ENCODE data around the gene PDE4B.

DNA sequence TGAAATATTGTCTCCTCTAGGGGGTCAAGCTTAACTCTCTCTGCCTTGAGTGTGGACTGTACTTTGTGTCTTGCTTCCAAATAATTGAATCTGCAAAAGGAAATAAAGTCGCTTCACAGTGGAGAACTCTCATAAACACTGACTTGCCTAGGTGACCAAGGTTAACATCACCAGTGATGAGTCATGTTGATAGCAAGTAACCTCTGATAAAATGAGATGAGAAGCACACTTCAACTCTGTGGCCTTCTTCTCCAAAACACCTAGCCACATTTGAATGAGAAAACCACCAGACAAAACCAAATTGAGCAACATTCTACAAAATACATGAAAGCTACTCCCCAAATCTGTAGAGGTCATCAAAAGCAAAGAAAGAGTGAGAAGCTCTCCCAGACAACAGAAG, 37.6 kb downstream of the PDE4B start:
- TF ChIP-seq, protein P1, sequence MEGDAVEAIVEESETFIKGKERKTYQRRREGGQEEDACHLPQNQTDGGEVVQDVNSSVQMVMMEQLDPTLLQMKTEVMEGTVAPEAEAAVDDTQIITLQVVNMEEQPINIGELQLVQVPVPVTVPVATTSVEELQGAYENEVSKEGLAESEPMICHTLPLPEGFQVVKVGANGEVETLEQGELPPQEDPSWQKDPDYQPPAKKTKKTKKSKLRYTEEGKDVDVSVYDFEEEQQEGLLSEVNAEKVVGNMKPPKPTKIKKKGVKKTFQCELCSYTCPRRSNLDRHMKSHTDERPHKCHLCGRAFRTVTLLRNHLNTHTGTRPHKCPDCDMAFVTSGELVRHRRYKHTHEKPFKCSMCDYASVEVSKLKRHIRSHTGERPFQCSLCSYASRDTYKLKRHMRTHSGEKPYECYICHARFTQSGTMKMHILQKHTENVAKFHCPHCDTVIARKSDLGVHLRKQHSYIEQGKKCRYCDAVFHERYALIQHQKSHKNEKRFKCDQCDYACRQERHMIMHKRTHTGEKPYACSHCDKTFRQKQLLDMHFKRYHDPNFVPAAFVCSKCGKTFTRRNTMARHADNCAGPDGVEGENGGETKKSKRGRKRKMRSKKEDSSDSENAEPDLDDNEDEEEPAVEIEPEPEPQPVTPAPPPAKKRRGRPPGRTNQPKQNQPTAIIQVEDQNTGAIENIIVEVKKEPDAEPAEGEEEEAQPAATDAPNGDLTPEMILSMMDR (IDR thresholded peaks at IDR 0.05), result no peak
- TF ChIP-seq POLR2A (IDR thresholded peaks at IDR 0.05; ENCODE audit: low read depth), result no peak
- no peak for TF ChIP-seq POLR2AphosphoS5 (IDR thresholded peaks at IDR 0.05)
- TF ChIP-seq EP300 (IDR thresholded peaks at IDR 0.05), result no peak

Data from esophagus muscularis mucosa (tissue), 4 donors.